Skeletal muscle cell (primary cell): ENCODE measurements around the gene SLC25A26.
A peak's percentile ranks its signal among the peaks of the same experiment; 100 is the strongest.
"Not testable (repeated sequence)": the region's sequence is repeated elsewhere in the genome, so short reads cannot be mapped to it uniquely, and the experiment has no call there.

Source experiments
- DNase-seq: peaks from one replicate; pipeline ENCODE4 v3.0.0-alpha.2; 2010; ENCODE audit warnings: low read depth
- H3K4me3 ChIP-seq: 2 replicates; pipeline ENCODE4 v1.5.1; 2011; ENCODE audit warnings: low read depth, mild to moderate bottlenecking, control low read depth, low read length, moderate library complexity

The SLC25A26 gene

GRCh38 chr3:66220066-66220465, 735 bp upstream of the SLC25A26 start:
- DNase-seq = no peak
- H3K4me3 ChIP-seq = peak overlapping the region; percentile 87

DNA sequence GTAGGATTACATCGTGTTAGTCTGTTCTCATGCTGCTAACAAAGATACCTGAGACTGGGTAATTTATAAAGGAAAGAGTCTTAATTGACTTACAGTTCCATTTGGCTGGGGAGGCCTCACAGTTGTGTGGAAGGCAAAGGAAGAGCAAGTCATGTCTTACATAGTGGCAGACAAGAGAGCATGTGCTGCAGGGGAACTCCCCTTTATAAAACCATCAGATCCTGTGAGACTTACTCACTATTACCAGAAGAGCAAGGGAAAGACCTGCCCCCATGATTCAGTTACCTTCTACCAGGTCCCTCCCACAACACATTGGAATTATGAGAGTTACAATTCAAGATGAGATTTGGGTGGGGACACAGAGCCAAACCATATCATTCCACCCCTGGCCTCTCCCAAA, 3.4 kb downstream of the SLC25A26 start:
- no peak overlapping the region for H3K4me3 ChIP-seq
- DNase-seq = no peak

DNA sequence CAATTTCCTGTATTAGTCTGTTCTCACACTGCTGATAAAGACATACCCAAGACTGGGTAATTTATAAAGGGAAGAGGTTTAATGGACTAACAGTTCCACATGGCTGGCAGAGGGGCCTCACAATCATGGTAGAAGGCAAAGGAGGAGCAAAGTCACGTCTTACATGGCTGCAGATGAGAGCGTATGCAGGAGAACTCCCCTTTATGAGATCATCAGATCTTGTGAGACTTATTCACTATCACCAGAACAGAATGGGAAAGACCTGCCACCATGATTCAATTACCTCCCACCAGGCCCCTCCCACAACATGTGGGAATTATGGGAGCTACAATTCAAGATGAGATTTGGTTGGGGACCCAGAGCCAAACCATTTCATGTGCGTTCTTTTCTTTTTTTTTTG, 5.3 kb downstream of the SLC25A26 start:
- H3K4me3 ChIP-seq, DNase-seq: not testable (repeated sequence)

DNA sequence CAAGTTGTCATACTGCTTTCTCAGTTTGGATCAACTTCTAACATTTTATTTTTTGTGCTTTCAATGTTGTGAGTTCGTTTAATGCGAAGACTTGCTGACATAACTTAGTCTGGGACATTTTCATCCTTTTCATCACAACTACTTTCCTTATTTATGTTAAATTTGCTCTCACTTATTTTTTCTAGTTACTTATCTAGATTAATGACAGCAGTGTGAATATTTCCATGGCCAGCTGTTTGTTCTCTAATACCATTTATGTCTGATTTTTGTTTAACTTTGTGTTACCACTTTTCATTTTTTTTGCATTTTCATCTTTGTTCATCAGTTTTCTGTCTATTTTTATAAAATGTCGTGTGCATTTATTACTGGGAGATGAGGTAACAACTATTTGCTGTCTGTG, 6.2 kb downstream of the SLC25A26 start:
- H3K4me3 ChIP-seq = no peak overlapping the region
- DNase-seq = no peak

DNA sequence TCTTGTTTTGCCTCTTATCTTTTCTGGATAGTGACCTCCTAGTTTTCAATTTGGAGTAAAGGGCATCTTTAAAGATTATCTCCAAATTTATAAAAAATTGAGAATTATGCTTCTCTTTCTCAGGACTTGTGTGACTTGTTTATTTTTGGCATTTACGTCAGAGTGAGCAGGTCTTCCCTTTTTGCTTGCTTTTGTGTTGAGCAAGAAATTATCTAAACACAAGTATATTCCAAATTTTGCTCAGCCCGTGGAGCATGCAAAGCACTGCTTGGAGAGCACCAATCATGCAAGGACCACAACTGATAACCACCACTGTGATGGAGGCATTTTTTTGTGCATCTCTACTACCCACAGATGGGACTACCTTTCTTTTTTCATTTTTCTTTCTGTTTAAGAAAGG, 7.1 kb downstream of the SLC25A26 start:
- H3K4me3 ChIP-seq = no peak overlapping the region
- no peak for DNase-seq

GRCh38 chr3:66228707-66229106, 7.9 kb downstream of the SLC25A26 start:
- H3K4me3 ChIP-seq = no peak overlapping the region
- no peak for DNase-seq

- H3K4me3 ChIP-seq = no peak overlapping the region
- DNase-seq = no peak
These were observed 9.1 kb downstream of the SLC25A26 start for GRCh38 chr3:66229931-66230330.

DNA sequence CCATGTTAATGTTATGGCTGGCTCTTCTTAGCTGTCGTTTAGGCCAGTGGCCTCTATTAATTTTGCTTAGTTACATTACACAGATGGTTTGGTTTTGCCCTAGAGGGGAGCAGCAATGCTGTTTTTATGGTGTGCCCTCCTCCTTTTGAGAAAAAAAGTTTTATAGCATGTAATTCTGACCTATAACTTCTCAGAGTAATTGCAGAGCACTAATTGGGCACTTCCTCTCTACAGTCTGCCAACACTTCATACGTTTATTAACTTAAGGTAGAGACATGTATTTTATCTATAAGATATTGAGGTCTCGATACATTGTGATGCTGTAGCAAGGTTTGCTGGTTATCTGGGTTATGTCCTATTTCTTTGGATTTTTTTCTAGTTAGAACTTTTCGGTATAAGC, 12.2 kb downstream of the SLC25A26 start:
- DNase-seq = no peak
- H3K4me3 ChIP-seq = no peak overlapping the region

DNA sequence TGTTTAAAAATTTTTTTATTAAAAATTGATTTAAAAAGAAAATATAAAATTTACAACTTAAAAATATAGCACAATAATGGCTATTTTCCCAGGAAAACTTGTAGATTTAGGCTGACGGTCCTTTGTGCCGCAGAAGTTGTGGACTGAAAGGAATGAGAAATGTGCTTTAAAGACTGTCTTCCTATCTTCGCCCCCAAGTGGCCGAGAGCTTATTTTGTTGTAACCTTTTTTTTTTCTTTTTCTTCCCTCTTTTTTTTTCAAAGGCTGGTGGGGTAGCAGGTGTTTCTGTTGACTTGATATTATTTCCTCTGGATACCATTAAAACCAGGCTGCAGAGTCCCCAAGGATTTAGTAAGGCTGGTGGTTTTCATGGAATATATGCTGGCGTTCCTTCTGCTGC, 15.5 kb downstream of the SLC25A26 start:
- no peak overlapping the region for H3K4me3 ChIP-seq
- DNase-seq = no peak

DNA sequence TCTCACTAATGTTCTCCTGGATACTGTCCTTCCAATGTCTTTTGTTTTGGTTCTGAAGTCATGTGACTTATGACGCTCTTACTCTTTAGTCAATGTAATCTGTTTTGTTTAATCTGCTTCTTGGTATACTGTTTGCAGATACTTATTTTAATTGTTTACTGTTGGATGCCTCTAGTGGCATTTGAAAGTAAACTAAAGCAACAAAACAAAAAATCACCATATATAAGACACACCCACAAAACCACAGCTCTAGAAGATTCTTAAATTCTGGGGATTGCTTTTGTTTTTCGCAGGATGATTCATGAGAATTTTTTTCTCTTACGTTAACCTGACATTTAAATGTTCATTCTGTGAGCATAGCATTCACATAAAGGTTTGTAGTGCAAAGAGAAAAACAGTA, 16.8 kb downstream of the SLC25A26 start:
- no peak for DNase-seq
- no peak overlapping the region for H3K4me3 ChIP-seq

DNA sequence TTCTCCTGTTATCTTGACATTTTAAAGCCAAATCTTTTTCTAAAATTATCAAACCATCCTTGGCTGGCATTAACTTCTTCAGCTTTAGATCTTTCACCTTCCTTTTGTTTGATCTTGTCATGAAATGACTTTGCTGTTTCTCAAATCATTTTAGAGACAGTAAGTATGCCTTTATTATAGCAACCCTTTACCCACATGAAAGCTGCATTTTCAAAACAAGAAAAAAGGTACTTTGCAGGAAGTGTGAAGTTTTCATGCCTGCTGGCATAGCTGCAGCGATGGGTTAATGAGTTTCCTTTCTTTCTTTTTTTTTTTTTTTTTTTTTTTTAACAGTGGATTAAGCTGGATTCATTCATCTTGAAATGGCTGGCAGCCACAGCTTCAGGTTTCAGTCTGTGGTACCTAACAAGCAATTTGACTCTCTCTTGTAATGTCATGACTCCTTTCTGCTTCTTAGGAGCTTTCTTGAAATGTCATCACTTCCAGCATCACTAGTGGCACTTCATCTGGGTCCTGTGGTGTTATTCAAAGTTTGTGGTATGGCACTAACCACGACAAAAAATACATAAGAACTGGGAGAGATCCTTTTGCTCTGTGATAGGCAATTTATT, 18.8 kb downstream of the SLC25A26 start:
- no peak for DNase-seq
- H3K4me3 ChIP-seq = no peak overlapping the region

GRCh38 chr3:66241466-66241865, 20.7 kb downstream of the SLC25A26 start:
- DNase-seq = no peak
- H3K4me3 ChIP-seq = no peak overlapping the region

- no peak overlapping the region for H3K4me3 ChIP-seq
- DNase-seq = no peak
These were observed 22.1 kb downstream of the SLC25A26 start for GRCh38 chr3:66242788-66243464.

- H3K4me3 ChIP-seq = no peak overlapping the region
- DNase-seq = no peak
These were observed 27.8 kb downstream of the SLC25A26 start for GRCh38 chr3:66248641-66249040.

GRCh38 chr3:66253790-66254620, 33.2 kb downstream of the SLC25A26 start:
- no peak for DNase-seq

GRCh38 chr3:66255865-66256264, 35.1 kb downstream of the SLC25A26 start:
- DNase-seq = no peak
- H3K4me3 ChIP-seq = no peak overlapping the region

More at GRCh38 chr3:66253790-66254620, 33.2 kb downstream of the SLC25A26 start:
- H3K4me3 ChIP-seq = no peak overlapping the region

- no peak overlapping the region for H3K4me3 ChIP-seq
- DNase-seq = no peak
These were observed 36.0 kb downstream of the SLC25A26 start for GRCh38 chr3:66256806-66257205.

GRCh38 chr3:66259566-66260255, 38.9 kb downstream of the SLC25A26 start:
- peak; percentile 58 for DNase-seq
- H3K4me3 ChIP-seq = no peak overlapping the region

DNA sequence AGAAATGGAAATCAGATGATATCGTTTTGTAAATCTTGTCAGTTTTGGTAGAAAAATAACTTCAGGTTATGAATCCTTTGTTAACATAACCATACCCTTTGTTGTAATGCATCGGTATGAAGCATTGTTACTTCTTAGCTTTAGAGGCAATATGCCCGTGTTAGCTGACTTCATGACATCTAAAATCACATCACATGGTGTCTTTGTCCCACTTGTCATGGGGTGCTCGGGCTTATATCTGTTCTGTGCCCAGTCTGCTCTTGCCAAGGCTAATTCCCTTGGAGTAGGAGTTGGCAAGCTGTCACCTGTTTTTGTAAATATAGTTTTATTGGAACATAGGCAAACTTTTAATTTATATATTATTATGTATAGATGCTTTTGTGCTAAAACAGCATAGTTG, 39.6 kb downstream of the SLC25A26 start:
- H3K4me3 ChIP-seq = no peak overlapping the region
- no peak for DNase-seq

DNA sequence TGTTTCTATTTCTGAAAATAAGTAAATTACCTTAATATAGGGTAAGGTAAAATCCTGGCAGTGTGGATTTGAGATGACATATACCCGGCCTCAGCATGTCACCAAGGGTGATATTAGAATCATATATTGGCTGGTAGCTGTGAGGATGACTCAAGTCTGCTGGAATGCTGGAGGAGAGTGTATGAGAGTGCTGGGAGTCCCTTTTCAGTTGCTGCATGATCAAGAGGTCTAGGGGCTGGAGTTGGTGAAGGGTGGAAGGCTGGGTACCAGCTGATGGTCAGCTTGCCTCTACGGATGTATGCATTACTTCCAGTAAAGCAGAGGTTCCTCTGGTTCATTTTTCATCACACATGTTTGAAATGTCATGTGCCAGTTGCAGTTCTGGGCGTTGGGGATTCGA, 40.6 kb downstream of the SLC25A26 start:
- H3K4me3 ChIP-seq = no peak overlapping the region
- DNase-seq = peak; percentile 31
